K562 (cell line): Measurements from ENCODE around the gene MYOM1. TPM values are rescaled to one million over a fixed set of nuclear protein-coding genes. Genes with fewer than 3 reads are reported as not detected.

ENCODE experiments used
- ATAC-seq: fragments of 200-7000 bp; cut with Tn5 transposase; 3 replicates; pipeline ENCODE4 v1.9.1; 2020; ENCODE audit warnings: moderate library complexity
- BruUV-seq: library from RNA; stranded (reverse); fragments of 400-500 nt; replicated peaks from 2 replicates; lab custom pipeline; 2021; lab: Mats Ljungman, UMichigan
- CTCF ChIA-PET: fragments of 300-600 bp; formaldehyde crosslinking; extraction: SDS; loops from one replicate; lab custom pipeline; 2021; ENCODE audit warnings: low intra/inter-chr PET ratio; lab: Yijun Ruan, JAX
- POLR2A ChIA-PET: fragments of 300-600, 350-650 bp; sonication (Branson Sonifier 250); formaldehyde crosslinking; extraction: SDS; loops from one replicate; lab custom pipeline; 2021; ENCODE audit warnings: antibody characterized with exemption, inconsistent platforms; lab: Yijun Ruan, JAX
- DNase-seq, 4 experiments: peaks; one replicate each; pipeline versions ENCODE4 v3.0.0 to v3.0.0-alpha.2; 2011 to 2018; ENCODE audit warnings: low spot score in 3 of 4, mixed read lengths in 3 of 4; ENCODE audit errors: extremely low read depth in 1 of 4
- FAIRE-seq: peaks from 2 replicates; lab custom pipeline; 2011; peaks lifted over from hg19 to GRCh38; lab: Jason Lieb, UNC
- H2AFZ ChIP-seq: 2 replicates; pipeline ENCODE4 v1.6.0; 2011; ENCODE audit warnings: low read depth, low read length, control low read depth, inconsistent platforms
- H3K27ac ChIP-seq: fragments of 200-600 bp; 3 replicates; pipeline ENCODE4 v1.8.0; 2011; ENCODE audit warnings: low read depth, mild to moderate bottlenecking, control low read depth, inconsistent platforms, low read length, moderate library complexity, mixed read lengths; ENCODE audit errors: extremely low read depth
- H3K27me3 ChIP-seq, 2 experiments: fragments of 300-600 bp in 1 of 2; 2 replicates in 1 of 2; 3 replicates in 1 of 2; pipeline versions ENCODE4 v1.6.0 to v1.8.0; 2011; ENCODE audit warnings: inconsistent platforms in 2 of 2, low read length in 2 of 2, mild to moderate bottlenecking in 1 of 2, mixed read lengths in 1 of 2, moderate library complexity in 1 of 2; ENCODE audit not compliant: control insufficient read depth in 2 of 2, insufficient read depth in 2 of 2
- H3K36me3 ChIP-seq: fragments of 300-600 bp; 3 replicates; pipeline ENCODE4 v1.8.0; 2011; ENCODE audit warnings: mild to moderate bottlenecking, low read length, inconsistent platforms; ENCODE audit not compliant: control insufficient read depth, insufficient read depth
- H3K4me1 ChIP-seq, 2 experiments: fragments of 200-600 bp in 1 of 2; replicated peaks in 1 of 2; 2 replicates in 1 of 2; 3 replicates in 1 of 2; pipeline versions ENCODE4 v1.5.1 to v1.8.0; 2011; ENCODE audit warnings: inconsistent platforms in 2 of 2, low read length in 2 of 2, mild to moderate bottlenecking in 1 of 2, mixed read lengths in 1 of 2, moderate library complexity in 1 of 2; ENCODE audit not compliant: control insufficient read depth in 2 of 2, insufficient read depth in 2 of 2
- H3K4me2 ChIP-seq: 2 replicates; pipeline ENCODE4 v1.6.1; 2011; ENCODE audit warnings: low read length, control low read depth, inconsistent platforms, mixed read lengths; ENCODE audit not compliant: insufficient read depth
- H3K4me3 ChIP-seq: fragments of 200-600 bp; sonication (generic), shearing (Covaris generic); 2 replicates; pipeline ENCODE4 v1.5.1; 2016; ENCODE audit warnings: control low read depth, inconsistent platforms
- H3K79me2 ChIP-seq: fragments of 200-600 bp; 3 replicates; pipeline ENCODE4 v1.8.0; 2011; ENCODE audit warnings: low read length, inconsistent platforms; ENCODE audit not compliant: control insufficient read depth, insufficient read depth
- H3K9ac ChIP-seq, 2 experiments: 2 replicates each; pipeline versions ENCODE4 v1.6.0 to v1.6.1; 2011; ENCODE audit warnings: low read depth in 2 of 2, low read length in 2 of 2, control low read depth in 1 of 2, inconsistent platforms in 1 of 2, mild to moderate bottlenecking in 1 of 2, mixed read lengths in 1 of 2; ENCODE audit not compliant: insufficient read depth in 1 of 2
- H3K9me1 ChIP-seq: one replicate; pipeline ENCODE4 v1.6.0; 2011; ENCODE audit warnings: inconsistent platforms, mild to moderate bottlenecking, low read length, moderate library complexity; ENCODE audit not compliant: control insufficient read depth, insufficient read depth
- H3K9me3 ChIP-seq: replicated peaks from 2 replicates; pipeline ENCODE4 v1.5.1; 2011; ENCODE audit warnings: low read depth, low read length, inconsistent platforms; ENCODE audit not compliant: control insufficient read depth, insufficient read depth
- H4K20me1 ChIP-seq: replicated peaks from 2 replicates; pipeline ENCODE4 v1.6.1; 2011; ENCODE audit warnings: low read length, inconsistent platforms, mixed read lengths; ENCODE audit not compliant: control insufficient read depth, insufficient read depth
- ATF7 ChIP-seq: fragments of 450-650 bp; IDR thresholded peaks from 2 replicates; pipeline ENCODE4 v1.7.1; 2014; ENCODE audit warnings: mild to moderate bottlenecking, moderate library complexity
- DPF2 ChIP-seq: fragments of 450-650 bp; IDR thresholded peaks from 2 replicates; pipeline ENCODE4 v1.6.1; 2016
- FOXA3 ChIP-seq, 2 experiments: fragments of 450-650 bp in 1 of 2; sonication (generic) in 1 of 2; formaldehyde crosslinking; IDR thresholded peaks in 1 of 2; conservative IDR thresholded peaks in 1 of 2; 2 replicates each; pipeline versions ENCODE4 v1.4.0 to v1.8.0; 2020 to 2022; ENCODE audit warnings: mild to moderate bottlenecking in 2 of 2, missing genetic modification reagents in 1 of 2
- MCM2 ChIP-seq: fragments of 450-650 bp; IDR thresholded peaks from 2 replicates; pipeline ENCODE4 v1.6.1; 2017; ENCODE audit warnings: low read depth, mild to moderate bottlenecking
- MTF1 ChIP-seq: fragments of 250-450 bp; sonication (Bioruptor Pico); IDR thresholded peaks from 2 replicates; pipeline ENCODE4 v1.9.0; 2021; ENCODE audit warnings: moderate library complexity, mild to moderate bottlenecking, inconsistent platforms, borderline replicate concordance
- PURB ChIP-seq: sonication (generic); formaldehyde crosslinking; IDR thresholded peaks from 2 replicates; pipeline ENCODE4 v1.9.0; 2021; ENCODE audit warnings: low read depth, mild to moderate bottlenecking, missing genetic modification reagents
- SREBF1 ChIP-seq: fragments of 150-350 bp; IDR thresholded peaks from 2 replicates; pipeline ENCODE4 v1.6.1; 2014; ENCODE audit warnings: antibody characterized with exemption, low read depth, low read length, borderline replicate concordance
- ZBTB7A ChIP-seq: IDR thresholded peaks from 2 replicates; pipeline ENCODE4 v1.6.1; 2011; ENCODE audit warnings: low read depth, mild to moderate bottlenecking, low read length, moderate library complexity, borderline replicate concordance; ENCODE audit not compliant: control insufficient read depth
- ZNF785 ChIP-seq: fragments of 250-450 bp; sonication (Bioruptor Pico); IDR thresholded peaks from 2 replicates; pipeline ENCODE4 v1.4.0; 2020; ENCODE audit warnings: mild to moderate bottlenecking
- WGBS: fragments of 100-300 bp; shearing (Covaris generic); methylation state at CpG from one replicate; pipeline ENCODE4 v1.1.6; 2016; ENCODE audit warnings: low coverage, mixed read lengths; ENCODE audit not compliant: insufficient coverage; ENCODE audit errors: missing lambda C conversion rate; 5-methylcytosine and 5-hydroxymethylcytosine counted together
- in situ Hi-C: fragments of 300-500 bp; cut with MboI; formaldehyde crosslinking; loops from 4 replicates; pipeline ENCODE4 v1.15.0; 2018; ENCODE audit warnings: inconsistent platforms, mixed read lengths
- intact Hi-C: fragments of 100-400 bp; cut with micrococcal nuclease; formaldehyde crosslinking; loops from 2 replicates; pipeline ENCODE4 v1.14.2; 2022
- polyA plus RNA-seq, 8 experiments: library from polyadenylated mRNA; depleted of rRNA in 4 of 8; stranded (reverse) in 5 of 8; unstranded in 3 of 8; fragments of >200 nt; fragmentation: Nextera tagmentation in 2 of 8; fragmentation: Illumina TruSeq in 1 of 8; extraction: Ambion mirVana in 2 of 8; extraction: Trizol in 1 of 8; gene quantifications; 2 replicates each; pipeline versions ENCODE4 v1.2.1 to v1.2.3, GENCODE V29; 2011 to 2014; ENCODE audit warnings: inconsistent platforms in 1 of 8, missing spikeins in 1 of 8
- total RNA-seq, 7 experiments: library from RNA; depleted of rRNA in 6 of 7; stranded (reverse); fragments of >200 nt in 6 of 7; fragmentation: Illumina TruSeq in 2 of 7; extraction: Trizol in 2 of 7; gene quantifications; 2 replicates each; pipeline versions ENCODE4 v1.2.1 to v1.2.3, GENCODE V29; 2011 to 2021; ENCODE audit warnings: low replicate concordance in 1 of 7
- TF ChIP-seq, protein P1 (sequence below): fragments of 250-450 bp; sonication (Bioruptor Pico); IDR thresholded peaks from 2 replicates; pipeline ENCODE4 v1.6.1; 2021; ENCODE audit warnings: mild to moderate bottlenecking

MYOM1 gene
- total and polyA plus RNA-seq, 9 of the 15 experiments (the other 6 are each of a cell fraction or from before 2014, with no cell fraction given), result 0.01 to 0.62 (median 0.25) TPM

GRCh38 chr18:3177902-3178687 lies 41.7 kb downstream of the MYOM1 start (continued):
- TF ChIP-seq PURB (CRISPR knock-in tag), result no peak
- TF ChIP-seq, protein P1, sequence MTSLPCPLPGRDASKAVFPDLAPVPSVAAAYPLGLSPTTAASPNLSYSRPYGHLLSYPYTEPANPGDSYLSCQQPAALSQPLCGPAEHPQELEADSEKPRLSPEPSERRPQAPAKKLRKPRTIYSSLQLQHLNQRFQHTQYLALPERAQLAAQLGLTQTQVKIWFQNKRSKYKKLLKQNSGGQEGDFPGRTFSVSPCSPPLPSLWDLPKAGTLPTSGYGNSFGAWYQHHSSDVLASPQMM (CRISPR knock-in tag), result no peak
- no peak for TF ChIP-seq MTF1 (CRISPR knock-in tag)
- 0 out of 2 replicates have a peak, but pooled peaks have one; percentile 22 for TF ChIP-seq DPF2
- no peak for TF ChIP-seq ZNF785 (CRISPR knock-in tag)
- no peak for TF ChIP-seq FOXA3 (CRISPR knock-in tag; conservative IDR thresholded peaks at IDR 0.05 in 1 of 2, IDR thresholded peaks at IDR 0.05 in 1 of 2)
- no peak for TF ChIP-seq ZBTB7A
- no peak for TF ChIP-seq MCM2

GRCh38 chr18:3175195-3175758 lies 44.5 kb downstream of the MYOM1 start:
- no peak overlapping the region for H3K9ac ChIP-seq
- no peaks in the 10 kb centered on the region for H4K20me1 ChIP-seq
- no peak overlapping the region for H3K4me2 ChIP-seq
- no peaks in the 10 kb centered on the region for H3K79me2 ChIP-seq
- FAIRE-seq (no peak), DNase-seq (no peak), ATAC-seq (no peak)
- no peak overlapping the region for H3K4me3 ChIP-seq
- BruUV-seq, result no TSS peak
- no peaks in the 10 kb centered on the region for H3K9me1 ChIP-seq
- no peak overlapping the region for H3K27ac ChIP-seq
- no peaks in the 10 kb centered on the region for H3K36me3 ChIP-seq
- ChIA-PET POLR2A (interaction anchor here (0.6 to 1.2 kb wide), 3 partner anchors 9 to 94 kb away, joined by 3 to 4 read pairs (median 3); no protein-coding TSS in a partner anchor), CTCF (no interaction called here)
- H3K4me1 ChIP-seq, result peaks cover 6 to 24% of the 10 kb centered on the region in 2 experiments; a peak in 3 of 5 replicates
- intact Hi-C loops, result no loop called here
- WGBS, result 7% methylated on average over 2 of the region's 2 CpGs
- in situ Hi-C loops, result no loop called here
- TF ChIP-seq SREBF1 (no peak), ATF7 (no peak)
- no peaks in the 10 kb centered on the region for H3K9me3 ChIP-seq
- peak overlapping the region; percentile 86 for H2AFZ ChIP-seq
- H3K27me3 ChIP-seq, result no peaks in the 10 kb centered on the region
